ENCODE measurements around the gene NAV2.

Gene NAV2

GRCh38 chr11:20032577-20033260 lies 320.1 kb downstream of the NAV2 start:
- no peak for DNase-seq

- no peak for DNase-seq
Measured at GRCh38 chr11:20033806-20034205, 321.2 kb downstream of the NAV2 start.

- no peak for DNase-seq
Measured at GRCh38 chr11:20034941-20035340, 322.3 kb downstream of the NAV2 start.

- no peak for DNase-seq
Measured at GRCh38 chr11:20035375-20035700, 322.7 kb downstream of the NAV2 start.

GRCh38 chr11:20035701-20036601 lies 323.3 kb downstream of the NAV2 start:
- DNase-seq = no peak

GRCh38 chr11:20036626-20037335 lies 324.1 kb downstream of the NAV2 start:
- no peak for DNase-seq

GRCh38 chr11:20037396-20038153 lies 324.9 kb downstream of the NAV2 start:
- no peak for DNase-seq

GRCh38 chr11:20038412-20038811 lies 325.8 kb downstream of the NAV2 start:
- DNase-seq = no peak

GRCh38 chr11:20038972-20039371 lies 326.3 kb downstream of the NAV2 start:
- DNase-seq = no peak

- DNase-seq = no peak
Measured at GRCh38 chr11:20041499-20041898, 328.9 kb downstream of the NAV2 start.

- no peak for DNase-seq
Measured at GRCh38 chr11:20042045-20042639, 329.5 kb downstream of the NAV2 start.

GRCh38 chr11:20042811-20043341 lies 330.2 kb downstream of the NAV2 start:
- no peak for DNase-seq

- no peak for DNase-seq
Measured at GRCh38 chr11:20043992-20044391, 331.4 kb downstream of the NAV2 start.

GRCh38 chr11:20045098-20045688 lies 332.6 kb downstream of the NAV2 start:
- DNase-seq = no peak

GRCh38 chr11:20046416-20046815 lies 333.8 kb downstream of the NAV2 start:
- DNase-seq = no peak

- no peak for DNase-seq
Measured at GRCh38 chr11:20047006-20047768, 334.6 kb downstream of the NAV2 start.

- no peak for DNase-seq
Measured at GRCh38 chr11:20047769-20048154, 335.1 kb downstream of the NAV2 start.

- no peak for DNase-seq
Measured at GRCh38 chr11:20048246-20048645, 335.6 kb downstream of the NAV2 start.

- DNase-seq = no peak
Measured at GRCh38 chr11:20048707-20049106, 336.1 kb downstream of the NAV2 start.

GRCh38 chr11:20049231-20049630 lies 336.6 kb downstream of the NAV2 start:
- no peak for DNase-seq

GRCh38 chr11:20050048-20050447 lies 337.4 kb downstream of the NAV2 start:
- no peak for DNase-seq

All from NCI-H1694 treated with DMSO at 0.1 percent for 48 hours (cell line).